ENCODE measurements around the gene DCHS1. TPM values are rescaled to one million over a fixed set of nuclear protein-coding genes. Genes with fewer than 3 reads are reported as not detected.

DCHS1 gene
- total and polyA plus RNA-seq, 10 of the 15 experiments (the other 5 are each of a cell fraction or from before 2014, with no cell fraction given) = 0.02 to 0.64 (median 0.18) TPM; not detected in 1

- TF ChIP-seq, protein P1, sequence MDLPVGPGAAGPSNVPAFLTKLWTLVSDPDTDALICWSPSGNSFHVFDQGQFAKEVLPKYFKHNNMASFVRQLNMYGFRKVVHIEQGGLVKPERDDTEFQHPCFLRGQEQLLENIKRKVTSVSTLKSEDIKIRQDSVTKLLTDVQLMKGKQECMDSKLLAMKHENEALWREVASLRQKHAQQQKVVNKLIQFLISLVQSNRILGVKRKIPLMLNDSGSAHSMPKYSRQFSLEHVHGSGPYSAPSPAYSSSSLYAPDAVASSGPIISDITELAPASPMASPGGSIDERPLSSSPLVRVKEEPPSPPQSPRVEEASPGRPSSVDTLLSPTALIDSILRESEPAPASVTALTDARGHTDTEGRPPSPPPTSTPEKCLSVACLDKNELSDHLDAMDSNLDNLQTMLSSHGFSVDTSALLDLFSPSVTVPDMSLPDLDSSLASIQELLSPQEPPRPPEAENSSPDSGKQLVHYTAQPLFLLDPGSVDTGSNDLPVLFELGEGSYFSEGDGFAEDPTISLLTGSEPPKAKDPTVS (IDR thresholded peaks at IDR 0.05; ENCODE audit: low read depth, low read length) = no peak
- TF ChIP-seq RFX5 (IDR thresholded peaks at IDR 0.05; ENCODE audit: low read depth, low read length) (peak; percentile 56; the same call in 1 of the 2 replicates), PAX5 (IDR thresholded peaks at IDR 0.05; ENCODE audit: borderline replicate concordance, low read depth, low read length) (peak; percentile 48; the same call in 1 of the 2 replicates), TAF1 (IDR thresholded peaks at IDR 0.05; ENCODE audit: borderline replicate concordance, low read depth, low read length) (peak; percentile 72), TCF7 (IDR thresholded peaks at IDR 0.05; ENCODE audit: borderline replicate concordance) (no peak), IKZF1 (conservative IDR thresholded peaks at IDR 0.05) (peak; percentile 90), SPI1 (IDR thresholded peaks at IDR 0.05; ENCODE audit: borderline replicate concordance, insufficient read depth, low read depth, low read length) (0 out of 2 replicates have a peak, but pooled peaks have one; percentile 41), CEBPB (IDR thresholded peaks at IDR 0.05; ENCODE audit: borderline replicate concordance in 1 of 2, low read depth in 2 of 2, low read length in 2 of 2) (no peak), MTA3 (IDR thresholded peaks at IDR 0.05; ENCODE audit: borderline replicate concordance, low read length) (peak; percentile 79; the same call in 1 of the 2 replicates), NFIC (IDR thresholded peaks at IDR 0.05; ENCODE audit: low read depth, low read length) (peak; percentile 26; the same call in 1 of the 2 replicates), MEF2B (IDR thresholded peaks at IDR 0.05; ENCODE audit: partially characterized antibody, poor library complexity, severe bottlenecking) (no peak), SIX5 (IDR thresholded peaks at IDR 0.05; ENCODE audit: low read depth, low read length, severe bottlenecking) (no peak), RAD21 (IDR thresholded peaks at IDR 0.05; ENCODE audit: insufficient read depth, low read depth, low read length) (no peak), BACH1 (IDR thresholded peaks at IDR 0.05; ENCODE audit: borderline replicate concordance) (peak; percentile 73; the same call in 1 of the 2 replicates), NFXL1 (IDR thresholded peaks at IDR 0.05; ENCODE audit: borderline replicate concordance) (no peak), ZNF207 (IDR thresholded peaks at IDR 0.05; ENCODE audit: borderline replicate concordance) (peak; percentile 75; the same call in 1 of the 2 replicates), RAD51 (IDR thresholded peaks at IDR 0.05) (no peak), HDAC6 (IDR thresholded peaks at IDR 0.05; ENCODE audit: unreplicated experiment) (peak; percentile 29), RELB (IDR thresholded peaks at IDR 0.05; ENCODE audit: low read depth) (peak; percentile 95)
- TF ChIP-seq, protein P2, sequence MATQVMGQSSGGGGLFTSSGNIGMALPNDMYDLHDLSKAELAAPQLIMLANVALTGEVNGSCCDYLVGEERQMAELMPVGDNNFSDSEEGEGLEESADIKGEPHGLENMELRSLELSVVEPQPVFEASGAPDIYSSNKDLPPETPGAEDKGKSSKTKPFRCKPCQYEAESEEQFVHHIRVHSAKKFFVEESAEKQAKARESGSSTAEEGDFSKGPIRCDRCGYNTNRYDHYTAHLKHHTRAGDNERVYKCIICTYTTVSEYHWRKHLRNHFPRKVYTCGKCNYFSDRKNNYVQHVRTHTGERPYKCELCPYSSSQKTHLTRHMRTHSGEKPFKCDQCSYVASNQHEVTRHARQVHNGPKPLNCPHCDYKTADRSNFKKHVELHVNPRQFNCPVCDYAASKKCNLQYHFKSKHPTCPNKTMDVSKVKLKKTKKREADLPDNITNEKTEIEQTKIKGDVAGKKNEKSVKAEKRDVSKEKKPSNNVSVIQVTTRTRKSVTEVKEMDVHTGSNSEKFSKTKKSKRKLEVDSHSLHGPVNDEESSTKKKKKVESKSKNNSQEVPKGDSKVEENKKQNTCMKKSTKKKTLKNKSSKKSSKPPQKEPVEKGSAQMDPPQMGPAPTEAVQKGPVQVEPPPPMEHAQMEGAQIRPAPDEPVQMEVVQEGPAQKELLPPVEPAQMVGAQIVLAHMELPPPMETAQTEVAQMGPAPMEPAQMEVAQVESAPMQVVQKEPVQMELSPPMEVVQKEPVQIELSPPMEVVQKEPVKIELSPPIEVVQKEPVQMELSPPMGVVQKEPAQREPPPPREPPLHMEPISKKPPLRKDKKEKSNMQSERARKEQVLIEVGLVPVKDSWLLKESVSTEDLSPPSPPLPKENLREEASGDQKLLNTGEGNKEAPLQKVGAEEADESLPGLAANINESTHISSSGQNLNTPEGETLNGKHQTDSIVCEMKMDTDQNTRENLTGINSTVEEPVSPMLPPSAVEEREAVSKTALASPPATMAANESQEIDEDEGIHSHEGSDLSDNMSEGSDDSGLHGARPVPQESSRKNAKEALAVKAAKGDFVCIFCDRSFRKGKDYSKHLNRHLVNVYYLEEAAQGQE (IDR thresholded peaks at IDR 0.05; ENCODE audit: low read depth, low read length) = no peak
Measured at GRCh38 chr11:6612213-6613041, 43.2 kb downstream of the DCHS1 start, which contains the start of gene TAF10 (continued).

All from GM12878 (cell line).